ENCODE data around the gene NUDC. TPM values are rescaled to one million over a fixed set of nuclear protein-coding genes. Genes with fewer than 3 reads are reported as not detected.

NUDC gene
- polyA plus RNA-seq, 1 of the 3 experiments (the other 2 are of a cell fraction) = 153 TPM

GRCh38 chr1:26913754-26914619 is 7.6 kb upstream of the NUDC start, which contains the start of gene NR0B2:
TSS of gene NR0B2 (minus strand) at chr1:26913975. CDS start at chr1:26913940, 35 bp downstream.
- H3K4me3 ChIP-seq (ENCODE audit: low read depth in 2 of 2, low read length in 1 of 2) = no peak within 1 kb of the TSS
- peaks cover 0 to 8% of the 10 kb centered on the region in 2 experiments; a peak in 1 of 4 replicates for H3K4me1 ChIP-seq (ENCODE audit: control insufficient read depth in 1 of 2, insufficient read depth in 2 of 2, low read depth in 1 of 2, low read length in 1 of 2)
- DNase-seq = no peak
- no peaks in the 10 kb centered on the region for H4K20me1 ChIP-seq (ENCODE audit: insufficient read depth)
- H3K27me3 ChIP-seq (ENCODE audit: insufficient read depth) = no peaks in the 10 kb centered on the region; the same call in 1 of the 2 replicates
- H3K9me2 ChIP-seq = no peaks in the 10 kb centered on the region
- H3K36me3 ChIP-seq (replicated peaks in 1 of 2; ENCODE audit: control insufficient read depth in 1 of 2, insufficient read depth in 2 of 2, low read length in 1 of 2) = no peaks in the 10 kb centered on the region
- H2AFZ ChIP-seq (ENCODE audit: low read depth) = no peak within 1 kb of the TSS
- no peaks in the 10 kb centered on the region for H3K9me3 ChIP-seq
- no peaks in the 10 kb centered on the region for H3F3A ChIP-seq (replicated peaks; ENCODE audit: insufficient read depth)
- no peak for TF ChIP-seq SIN3A (IDR thresholded peaks at IDR 0.05; ENCODE audit: borderline replicate concordance, low read depth, low read length)
- TF ChIP-seq TEAD4 (IDR thresholded peaks at IDR 0.05; ENCODE audit: borderline replicate concordance, insufficient read depth) = no peak
- TF ChIP-seq USF1 (IDR thresholded peaks at IDR 0.05; ENCODE audit: borderline replicate concordance, low read depth) = no peak
- TF ChIP-seq TAF1 (IDR thresholded peaks at IDR 0.05; ENCODE audit: borderline replicate concordance, low read depth, low read length) = no peak
- TF ChIP-seq FOXJ3 (CRISPR knock-in tag; IDR thresholded peaks at IDR 0.05) = no peak
- TF ChIP-seq RAD21 (IDR thresholded peaks at IDR 0.05; ENCODE audit: low read length) = no peak
- no peak for TF ChIP-seq MXI1 (IDR thresholded peaks at IDR 0.05; ENCODE audit: low read depth, low read length)
- no peak for TF ChIP-seq ELF1 (IDR thresholded peaks at IDR 0.05)
- no peak for TF ChIP-seq RXRA (IDR thresholded peaks at IDR 0.05; ENCODE audit: borderline replicate concordance, low read depth)
- TF ChIP-seq SMC3 (IDR thresholded peaks at IDR 0.05; ENCODE audit: low read depth, low read length) = no peak
- TF ChIP-seq REST (IDR thresholded peaks at IDR 0.05; ENCODE audit: low read depth, low read length) = no peak
- TF ChIP-seq MAX (IDR thresholded peaks at IDR 0.05; ENCODE audit: low read depth) = no peak
- TF ChIP-seq JUND (IDR thresholded peaks at IDR 0.05) = no peak
- no peak for TF ChIP-seq YY1 (IDR thresholded peaks at IDR 0.05; ENCODE audit: low read depth)
- no peak for TF ChIP-seq EP300 (IDR thresholded peaks at IDR 0.05; ENCODE audit: borderline replicate concordance in 1 of 2, low read depth in 1 of 2, low read length in 1 of 2)
- TF ChIP-seq CHD2 (IDR thresholded peaks at IDR 0.05; ENCODE audit: low read length, partially characterized antibody) = no peak
- no peak for TF ChIP-seq FOXM1 (IDR thresholded peaks at IDR 0.05; ENCODE audit: low read depth)
- no peak for TF ChIP-seq FOSL2 (IDR thresholded peaks at IDR 0.05; ENCODE audit: borderline replicate concordance, low read depth)
- TF ChIP-seq GABPA (IDR thresholded peaks at IDR 0.05; ENCODE audit: low read depth) = no peak
- 92% methylated on average over 6 of the region's 16 CpGs for WGBS (ENCODE audit: low lambda C conversion rate)
- no peak within 1 kb of the TSS for H3K9ac ChIP-seq
- no peak within 1 kb of the TSS for H3K4me2 ChIP-seq
- CTCF ChIA-PET = interaction anchor here (0.9 to 1.2 kb wide), 3 partner anchors 19 to 83 kb away, joined by 3 to 4 read pairs (median 3); no protein-coding TSS in a partner anchor
- POLR2A ChIA-PET = no interaction called here
- peak within 1 kb of the TSS in 1 of 2 experiments; percentile 5; a peak in 1 of 4 replicates for H3K27ac ChIP-seq (ENCODE audit: low read depth in 2 of 2, low read length in 1 of 2)
- no peaks in the 10 kb centered on the region for H3K79me2 ChIP-seq (ENCODE audit: insufficient read depth)

All from SK-N-SH (cell line).